Endothelial cell of umbilical vein (primary cell): ENCODE measurements around the gene ITIH5. TPM values are rescaled to one million over a fixed set of nuclear protein-coding genes. Genes with fewer than 3 reads are reported as not detected.

Source experiments
- BruUV-seq: library from RNA; stranded (reverse); fragments of 400-500 nt; replicated peaks from 2 replicates; lab custom pipeline; 2021; lab: Mats Ljungman, UMichigan
- CTCF ChIA-PET: fragments of 300-600, 350-600 bp; sonication (Branson Sonifier 250); formaldehyde crosslinking; loops from one replicate; lab custom pipeline; 2021; ENCODE audit warnings: antibody characterized with exemption, inconsistent platforms; lab: Charles Lee
- POLR2A ChIA-PET: fragments of 300-600, 350-600 bp; sonication (Branson Sonifier 250); formaldehyde crosslinking; loops from one replicate; lab custom pipeline; 2021; ENCODE audit warnings: antibody characterized with exemption, inconsistent platforms; lab: Charles Lee
- DNase-seq: peaks from one replicate; pipeline ENCODE4 v3.0.0-alpha.2; 2011; ENCODE audit warnings: low read depth, low spot score
- FAIRE-seq: peaks from 2 replicates; lab custom pipeline; 2011; peaks lifted over from hg19 to GRCh38; lab: Jason Lieb, UNC
- H2AFZ ChIP-seq: 2 replicates; pipeline ENCODE4 v1.6.0; 2012; ENCODE audit warnings: low read depth, low read length, control low read depth, inconsistent platforms
- H3K27ac ChIP-seq: 2 replicates; pipeline ENCODE4 v1.5.1; 2011; ENCODE audit warnings: low read depth, mild to moderate bottlenecking, control low read depth, low read length, moderate library complexity; ENCODE audit not compliant: insufficient read depth
- H3K27me3 ChIP-seq, 2 experiments: 2 replicates each; pipeline versions ENCODE4 v1.6.0 to v1.6.1; 2011; ENCODE audit warnings: low read length in 2 of 2, mixed read lengths in 1 of 2; ENCODE audit not compliant: control insufficient read depth in 2 of 2, insufficient read depth in 2 of 2
- H3K36me3 ChIP-seq, 2 experiments: 2 replicates in 1 of 2; 3 replicates in 1 of 2; pipeline ENCODE4 v1.5.1; 2011; ENCODE audit warnings: low read length in 2 of 2, mild to moderate bottlenecking in 1 of 2, moderate library complexity in 1 of 2; ENCODE audit not compliant: control insufficient read depth in 2 of 2, insufficient read depth in 2 of 2; ENCODE audit errors: extremely low read depth in 1 of 2
- H3K4me1 ChIP-seq: 3 replicates; pipeline ENCODE4 v1.5.1; 2011; ENCODE audit warnings: mild to moderate bottlenecking, low read length; ENCODE audit not compliant: control insufficient read depth, insufficient read depth; ENCODE audit errors: extremely low read depth
- H3K4me2 ChIP-seq: 2 replicates; pipeline ENCODE4 v1.6.1; 2011; ENCODE audit warnings: low read length, control low read depth, mixed read lengths; ENCODE audit not compliant: insufficient read depth
- H3K4me3 ChIP-seq, 3 experiments: fragments of 200-600 bp in 1 of 3; sonication (generic), shearing (Covaris generic) in 1 of 3; replicated peaks in 1 of 3; 2 replicates each; pipeline ENCODE4 v1.5.1; 2011 to 2016; ENCODE audit warnings: control low read depth in 3 of 3, low read length in 3 of 3, mild to moderate bottlenecking in 2 of 3, inconsistent platforms in 1 of 3, low read depth in 1 of 3, moderate library complexity in 1 of 3; ENCODE audit not compliant: insufficient read depth in 1 of 3
- H3K79me2 ChIP-seq: 2 replicates; pipeline ENCODE4 v1.6.0; 2012; ENCODE audit warnings: low read length, inconsistent platforms; ENCODE audit not compliant: control insufficient read depth, insufficient read depth
- H3K9ac ChIP-seq: replicated peaks from 2 replicates; pipeline ENCODE3; 2011; ENCODE audit warnings: low read length, control low read depth; ENCODE audit not compliant: insufficient read depth; ENCODE audit errors: extremely low read depth
- H3K9me1 ChIP-seq: replicated peaks from 3 replicates; pipeline ENCODE4 v1.6.0; 2011; ENCODE audit warnings: mild to moderate bottlenecking, low read length; ENCODE audit not compliant: control insufficient read depth, insufficient read depth; ENCODE audit errors: extremely low read depth
- H3K9me3 ChIP-seq: replicated peaks from 2 replicates; pipeline ENCODE4 v1.5.1; 2012; ENCODE audit warnings: low read length, inconsistent platforms; ENCODE audit not compliant: control insufficient read depth, insufficient read depth
- H4K20me1 ChIP-seq: replicated peaks from 2 replicates; pipeline ENCODE3; 2011; ENCODE audit warnings: mild to moderate bottlenecking, low read length; ENCODE audit not compliant: control insufficient read depth, insufficient read depth; ENCODE audit errors: extremely low read depth
- GATA2 ChIP-seq: IDR thresholded peaks from 2 replicates; pipeline ENCODE4 v1.7.0; 2011; ENCODE audit warnings: low read depth, mild to moderate bottlenecking, moderate library complexity, mixed read lengths, low read length; ENCODE audit not compliant: insufficient read length, insufficient read depth
- JUN ChIP-seq: IDR thresholded peaks from 2 replicates; pipeline ENCODE4 v1.6.1; 2011; ENCODE audit warnings: borderline replicate concordance, low read depth; ENCODE audit not compliant: insufficient read length, insufficient read depth
- MAX ChIP-seq: IDR thresholded peaks from 2 replicates; pipeline ENCODE4 v1.6.1; 2011; ENCODE audit not compliant: insufficient read depth, insufficient read length
- MYC ChIP-seq: IDR thresholded peaks from one replicate; pipeline ENCODE4 v1.6.1; 2011; ENCODE audit warnings: mild to moderate bottlenecking, low read depth, low read length
- POLR2A ChIP-seq: IDR thresholded peaks from 2 replicates; pipeline ENCODE4 v1.6.1; 2012; ENCODE audit warnings: low read depth, mild to moderate bottlenecking, control low read depth, low read length
- dilution Hi-C: fragments of 300-500 bp; cut with MboI; formaldehyde crosslinking; loops from one replicate; pipeline ENCODE4 v1.15.0; 2019; ENCODE audit warnings: low sequenced_read_pairs; ENCODE audit not compliant: extremely low pct_ligation_motif_present
- intact Hi-C: fragments of 100-400 bp; cut with micrococcal nuclease; formaldehyde crosslinking; loops from one replicate; pipeline ENCODE4 v1.10.0; 2022
- polyA plus RNA-seq, 4 experiments: library from polyadenylated mRNA; depleted of rRNA in 3 of 4; stranded (reverse) in 3 of 4; unstranded in 1 of 4; fragments of >200 nt; gene quantifications; 2 replicates each; pipeline versions ENCODE4 v1.2.1 to v1.2.3, GENCODE V29; 2011 to 2012; ENCODE audit warnings: missing spikeins in 1 of 4
- total RNA-seq: library from RNA; stranded (reverse); gene quantifications from 2 replicates; pipeline ENCODE4 v1.2.3, GENCODE V29; 2021
- TF ChIP-seq, protein P1 (sequence below), 2 donors: IDR thresholded peaks; 1 replicate in 1 of 2; 2 replicates in 1 of 2; pipeline ENCODE4 v1.5.1; 2011; ENCODE audit warnings: low read length in 2 of 2, mild to moderate bottlenecking in 2 of 2, moderate library complexity in 2 of 2, control low read depth in 1 of 2, inconsistent platforms in 1 of 2, low read depth in 1 of 2; ENCODE audit not compliant: insufficient read depth in 1 of 2; ENCODE audit errors: extremely low read depth in 1 of 2

The ITIH5 gene
- total and polyA plus RNA-seq, 2 donors (not counting 3 experiments of a cell fraction or from before 2014, with no cell fraction given), result not detected

- H3K4me1 ChIP-seq, result no peaks in the 10 kb centered on the region
- TF ChIP-seq, protein P1, sequence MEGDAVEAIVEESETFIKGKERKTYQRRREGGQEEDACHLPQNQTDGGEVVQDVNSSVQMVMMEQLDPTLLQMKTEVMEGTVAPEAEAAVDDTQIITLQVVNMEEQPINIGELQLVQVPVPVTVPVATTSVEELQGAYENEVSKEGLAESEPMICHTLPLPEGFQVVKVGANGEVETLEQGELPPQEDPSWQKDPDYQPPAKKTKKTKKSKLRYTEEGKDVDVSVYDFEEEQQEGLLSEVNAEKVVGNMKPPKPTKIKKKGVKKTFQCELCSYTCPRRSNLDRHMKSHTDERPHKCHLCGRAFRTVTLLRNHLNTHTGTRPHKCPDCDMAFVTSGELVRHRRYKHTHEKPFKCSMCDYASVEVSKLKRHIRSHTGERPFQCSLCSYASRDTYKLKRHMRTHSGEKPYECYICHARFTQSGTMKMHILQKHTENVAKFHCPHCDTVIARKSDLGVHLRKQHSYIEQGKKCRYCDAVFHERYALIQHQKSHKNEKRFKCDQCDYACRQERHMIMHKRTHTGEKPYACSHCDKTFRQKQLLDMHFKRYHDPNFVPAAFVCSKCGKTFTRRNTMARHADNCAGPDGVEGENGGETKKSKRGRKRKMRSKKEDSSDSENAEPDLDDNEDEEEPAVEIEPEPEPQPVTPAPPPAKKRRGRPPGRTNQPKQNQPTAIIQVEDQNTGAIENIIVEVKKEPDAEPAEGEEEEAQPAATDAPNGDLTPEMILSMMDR (IDR thresholded peaks at IDR 0.05; ENCODE audit: extremely low read depth in 1 of 2, insufficient read depth in 1 of 2, low read depth in 1 of 2, low read length in 2 of 2), result no peak
- TF ChIP-seq POLR2A, result no peak
- TF ChIP-seq MAX, result no peak
- no peak for TF ChIP-seq JUN
- no peak for TF ChIP-seq GATA2
- TF ChIP-seq MYC, result no peak
- H3K27ac ChIP-seq, result no peak overlapping the region
- H3K79me2 ChIP-seq, result no peaks in the 10 kb centered on the region
- H4K20me1 ChIP-seq, result no peaks in the 10 kb centered on the region
- H3K9ac ChIP-seq, result no peak overlapping the region
- POLR2A ChIA-PET, result no interaction called here
- H3K4me3 ChIP-seq, result no peak overlapping the region
- FAIRE-seq (no peak), DNase-seq (no peak)
- H3K27me3 ChIP-seq, result no peaks in the 10 kb centered on the region
- H3K9me1 ChIP-seq, result no peaks in the 10 kb centered on the region
- BruUV-seq, result no TSS peak
- H3K9me3 ChIP-seq, result no peaks in the 10 kb centered on the region
- CTCF ChIA-PET, result interaction anchor here (1.1 to 1.5 kb wide), 2 partner anchors 158 to 1773 kb away, joined by 4 to 5 read pairs; no protein-coding TSS in a partner anchor
- no peaks in the 10 kb centered on the region for H3K36me3 ChIP-seq
- H3K4me2 ChIP-seq, result no peak overlapping the region
- dilution Hi-C loops, result no loop called here
- intact Hi-C loops, result loop anchor here (5.0 to 10.0 kb wide), 3 partner anchors 343 to 1678 kb away; partner anchors contain the start of gene GATA3
- H2AFZ ChIP-seq, result no peak overlapping the region
These were observed 137.1 kb downstream of the ITIH5 start for GRCh38 chr10:7529638-7530037.
